ENCODE data around the gene EIF4G2. TPM values are rescaled to one million over a fixed set of nuclear protein-coding genes. Genes with fewer than 3 reads are reported as not detected.

Gene EIF4G2
- total RNA-seq: 100 to 1,000 TPM; 587 to 866 (median 665) TPM

DNA sequence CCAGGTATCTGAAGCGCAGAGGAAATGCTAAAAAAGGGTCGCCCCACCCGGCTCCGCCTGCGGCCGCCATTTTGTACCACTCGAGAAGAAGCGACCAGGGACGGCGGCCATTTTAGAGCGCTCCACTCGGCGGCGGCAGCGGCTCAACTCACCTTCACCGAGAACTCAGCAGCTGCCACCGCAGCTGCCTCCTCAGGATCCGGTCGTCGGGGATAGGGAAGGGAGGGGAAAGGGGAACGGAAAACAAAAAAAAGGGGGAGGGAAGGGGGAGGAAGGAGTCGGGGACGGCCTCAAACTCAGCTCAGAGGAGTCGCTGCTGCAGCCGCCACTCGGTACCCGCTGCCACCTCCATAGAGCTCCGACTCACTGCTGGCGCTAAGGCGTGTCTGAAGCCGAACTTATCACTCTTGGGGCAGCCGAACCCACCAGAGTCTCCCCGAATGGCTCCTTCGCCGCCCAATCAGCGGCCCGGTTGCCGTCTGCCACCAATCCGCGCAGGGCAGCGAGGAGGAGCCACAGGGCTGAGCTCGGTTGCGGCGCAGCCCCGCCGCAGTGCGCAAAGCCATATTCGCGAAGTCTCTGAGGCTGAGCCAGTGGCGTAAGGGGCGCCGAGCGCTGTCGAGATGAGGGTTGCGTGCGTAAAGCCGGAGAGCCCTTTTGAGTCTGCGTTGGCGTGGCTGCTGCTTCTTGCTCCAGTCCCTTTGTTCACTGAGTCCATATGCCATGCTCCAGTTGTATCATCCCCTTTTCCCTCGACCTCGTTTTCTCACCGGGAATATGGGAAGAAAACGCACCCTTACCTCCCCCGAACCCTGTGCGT is at the start of gene EIF4G2:
Gene EIF4G2 (minus strand): TSS at position 374 of the 820 bp plus-strand sequence.
- Histone ChIP-seq H3K4me1 (peaks cover 8 to 49% (median 19%) of the 10 kb centered on the region in 3 donors), H3K36me3 (peaks cover 3 to 33% of the 10 kb centered on the region in 2 donors), H3K9me3 (no peaks in the 10 kb centered on the region), H3K27ac (peak within 1 kb of the TSS; percentile 97 to 99 (median 98)), H3K27me3 (no peaks in the 10 kb centered on the region), H3K4me3 (peak within 1 kb of the TSS; percentile 77 to 96)
- WGBS, 2 donors (ENCODE audit: low coverage in 1 of 2): 0% methylated on average over 15 to 19 of the region's 65 CpGs
- TF ChIP-seq POLR2A (IDR thresholded peaks at IDR 0.05): peak; percentile 100
- TF ChIP-seq POLR2AphosphoS5 (IDR thresholded peaks at IDR 0.05): peak; percentile 100
- TF ChIP-seq, protein P1, sequence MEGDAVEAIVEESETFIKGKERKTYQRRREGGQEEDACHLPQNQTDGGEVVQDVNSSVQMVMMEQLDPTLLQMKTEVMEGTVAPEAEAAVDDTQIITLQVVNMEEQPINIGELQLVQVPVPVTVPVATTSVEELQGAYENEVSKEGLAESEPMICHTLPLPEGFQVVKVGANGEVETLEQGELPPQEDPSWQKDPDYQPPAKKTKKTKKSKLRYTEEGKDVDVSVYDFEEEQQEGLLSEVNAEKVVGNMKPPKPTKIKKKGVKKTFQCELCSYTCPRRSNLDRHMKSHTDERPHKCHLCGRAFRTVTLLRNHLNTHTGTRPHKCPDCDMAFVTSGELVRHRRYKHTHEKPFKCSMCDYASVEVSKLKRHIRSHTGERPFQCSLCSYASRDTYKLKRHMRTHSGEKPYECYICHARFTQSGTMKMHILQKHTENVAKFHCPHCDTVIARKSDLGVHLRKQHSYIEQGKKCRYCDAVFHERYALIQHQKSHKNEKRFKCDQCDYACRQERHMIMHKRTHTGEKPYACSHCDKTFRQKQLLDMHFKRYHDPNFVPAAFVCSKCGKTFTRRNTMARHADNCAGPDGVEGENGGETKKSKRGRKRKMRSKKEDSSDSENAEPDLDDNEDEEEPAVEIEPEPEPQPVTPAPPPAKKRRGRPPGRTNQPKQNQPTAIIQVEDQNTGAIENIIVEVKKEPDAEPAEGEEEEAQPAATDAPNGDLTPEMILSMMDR (IDR thresholded peaks at IDR 0.05): no peak
- peak; percentile 99 for ATAC-seq

DNA sequence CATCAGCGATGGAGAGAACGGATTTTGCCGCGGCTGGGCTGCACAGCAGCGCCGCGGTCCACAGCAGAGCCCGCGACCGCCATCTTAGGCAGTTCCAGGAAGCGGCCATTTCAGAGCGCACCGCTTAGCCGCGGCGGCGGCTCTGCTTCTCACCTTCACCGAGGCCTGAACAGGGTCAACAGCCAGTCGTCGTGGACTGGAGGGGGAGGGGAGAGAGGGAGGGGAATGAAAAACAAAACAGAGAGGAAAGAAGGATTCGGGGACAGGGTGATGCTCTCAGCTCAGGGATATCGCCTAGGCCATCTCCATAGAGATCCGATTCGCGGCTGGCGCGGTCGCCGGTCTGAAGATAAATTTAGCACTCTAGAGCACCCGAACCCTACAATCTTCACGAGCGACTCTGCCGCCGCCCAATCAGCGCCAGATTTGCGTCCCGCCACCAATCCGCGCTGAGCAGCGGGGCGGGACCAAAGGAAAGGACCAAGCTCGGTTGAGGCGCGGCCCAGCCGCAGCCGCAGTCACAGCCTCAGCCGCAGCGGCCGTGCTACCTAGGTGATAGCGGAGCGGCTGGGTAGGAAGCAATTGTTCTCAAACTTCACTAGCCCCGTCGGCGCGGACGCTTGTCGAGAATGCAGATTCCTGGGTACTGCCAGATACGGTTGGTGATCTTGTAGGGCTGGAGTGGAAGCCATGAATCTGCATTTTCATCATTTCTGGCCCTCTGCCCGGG is 49.1 kb upstream of the EIF4G2 start, which contains the start of gene ZBED5:
Gene ZBED5 (minus strand): TSS at position 345 of the 730 bp plus-strand sequence. CDS start 3,108 bp downstream, outside the sequence.
- peak; percentile 99 for ATAC-seq
- peak within 1 kb of the TSS; percentile 72 to 92 for H3K4me3 ChIP-seq
- peak within 1 kb of the TSS; percentile 96 to 99 (median 98) for H3K27ac ChIP-seq
- H3K36me3 ChIP-seq: peaks cover 0 to 27% of the 10 kb centered on the region in 2 donors
- no peaks in the 10 kb centered on the region for H3K27me3 ChIP-seq
- H3K4me1 ChIP-seq: peaks cover 4 to 72% (median 12%) of the 10 kb centered on the region in 3 donors
- no peaks in the 10 kb centered on the region for H3K9me3 ChIP-seq
- TF ChIP-seq POLR2A (IDR thresholded peaks at IDR 0.05) (peak; percentile 96), EP300 (IDR thresholded peaks at IDR 0.05) (no peak), POLR2AphosphoS5 (IDR thresholded peaks at IDR 0.05) (peak; percentile 98)
- TF ChIP-seq, protein P1 (IDR thresholded peaks at IDR 0.05): peak in 3 of 4 experiments; percentile 15 to 29 (median 27)
- 0% methylated on average over 13 of the region's 59 CpGs; no CpG with 5 or more reads in 1 of the 2 donors for WGBS, 2 donors (ENCODE audit: low coverage in 1 of 2)

DNA sequence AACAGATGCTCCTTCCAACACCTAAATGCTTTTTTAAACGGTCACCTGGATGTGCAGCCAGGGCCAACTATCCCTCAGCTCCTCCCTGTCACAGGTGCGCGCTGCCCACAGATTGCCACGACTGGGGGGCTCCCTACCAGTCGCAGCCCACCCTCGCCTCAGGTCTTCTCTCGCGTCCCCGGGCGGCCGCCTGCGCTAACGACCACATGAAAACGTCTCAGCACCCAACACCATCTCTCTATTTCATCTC is 48.7 kb upstream of the EIF4G2 start:
- WGBS, 2 donors (ENCODE audit: low coverage in 1 of 2): 0% methylated on average over 5 to 14 of the region's 14 CpGs
- no peak for ATAC-seq
- peak overlapping the region; percentile 72 to 92 for H3K4me3 ChIP-seq

DNA sequence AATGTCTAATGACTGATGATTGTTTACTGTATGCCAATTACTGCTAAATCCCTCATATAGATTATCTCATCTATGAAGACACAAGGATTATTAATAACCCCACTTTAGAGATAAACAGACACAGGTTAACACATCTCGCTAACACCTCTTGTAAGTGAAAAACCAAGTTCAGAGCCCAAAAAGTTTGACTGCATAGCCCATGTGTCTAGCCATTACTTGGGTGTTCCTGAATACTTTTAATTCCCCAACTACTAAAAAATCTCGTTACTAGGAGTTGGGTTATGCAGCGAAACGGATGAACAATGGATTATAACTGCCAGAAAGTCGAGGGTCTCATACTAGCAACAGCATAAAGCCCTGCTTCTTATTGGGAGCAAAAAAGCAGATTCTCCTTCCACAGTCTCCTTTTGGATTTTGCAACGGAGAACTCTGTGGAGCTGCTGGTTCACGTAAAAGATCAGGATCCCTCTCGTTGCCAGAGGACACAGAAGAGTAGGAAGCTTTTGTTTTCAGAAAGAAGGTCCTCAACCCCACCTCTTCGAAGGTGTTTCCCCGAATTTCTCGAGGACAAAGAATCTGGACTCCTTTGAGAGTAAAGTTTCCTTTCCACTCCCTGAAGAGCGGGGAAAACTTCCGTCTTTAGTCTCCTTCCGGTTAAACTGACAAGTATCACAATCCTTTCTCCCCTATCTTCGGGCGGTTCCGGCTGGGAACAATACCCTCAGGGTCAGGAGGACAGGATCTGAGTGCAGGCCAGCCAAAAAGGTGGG is 48.1 kb upstream of the EIF4G2 start:
- no peaks in the 10 kb centered on the region for H3K9me3 ChIP-seq
- peak overlapping the region; percentile 72 to 92 for H3K4me3 ChIP-seq
- no peak for TF ChIP-seq EP300 (IDR thresholded peaks at IDR 0.05)
- TF ChIP-seq, protein P1 (IDR thresholded peaks at IDR 0.05): no peak
- no peak for TF ChIP-seq POLR2AphosphoS5 (IDR thresholded peaks at IDR 0.05)
- no peak for TF ChIP-seq POLR2A (IDR thresholded peaks at IDR 0.05)
- H3K27ac ChIP-seq: peak overlapping the region; percentile 96 to 99 (median 98)
- no peak for ATAC-seq
- WGBS, 2 donors (ENCODE audit: low coverage in 1 of 2): 1 to 3% methylated on average over 14 to 15 of the region's 17 CpGs
- peaks cover 4 to 63% (median 12%) of the 10 kb centered on the region in 3 donors for H3K4me1 ChIP-seq
- no peaks in the 10 kb centered on the region for H3K27me3 ChIP-seq
- H3K36me3 ChIP-seq: peaks cover 0 to 37% of the 10 kb centered on the region in 2 donors

More for the DNA sequence above, 48.7 kb upstream of the EIF4G2 start:
- TF ChIP-seq POLR2A (IDR thresholded peaks at IDR 0.05) (no peak), EP300 (IDR thresholded peaks at IDR 0.05) (no peak)
- H3K4me1 ChIP-seq: peaks cover 4 to 68% (median 12%) of the 10 kb centered on the region in 3 donors
- peaks cover 0 to 32% of the 10 kb centered on the region in 2 donors for H3K36me3 ChIP-seq
- H3K27me3 ChIP-seq: no peaks in the 10 kb centered on the region
- H3K27ac ChIP-seq: peak overlapping the region; percentile 96 to 99 (median 98)
- H3K9me3 ChIP-seq: no peaks in the 10 kb centered on the region

DNA sequence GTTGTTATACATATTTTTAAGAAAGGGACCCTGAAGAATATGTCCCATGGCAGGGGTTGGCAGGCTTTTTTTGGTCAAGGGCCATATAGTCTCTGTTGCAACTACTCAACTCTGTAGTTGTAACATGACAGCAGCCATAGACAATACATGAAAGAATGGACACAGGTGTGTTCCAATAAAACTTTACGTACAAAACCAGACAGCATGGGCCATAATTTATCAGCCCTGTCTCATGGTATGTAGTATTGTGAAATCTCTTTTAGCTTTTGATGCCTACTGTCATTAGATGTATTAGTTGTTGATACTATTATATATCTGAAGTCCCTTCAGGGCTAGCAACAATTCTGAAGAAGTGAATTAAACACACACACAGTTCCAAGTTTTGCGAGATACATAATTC is 46.6 kb upstream of the EIF4G2 start:
- peaks cover 0 to 42% of the 10 kb centered on the region in 2 donors for H3K36me3 ChIP-seq
- 75 to 90% methylated on average over 2 of the region's 2 CpGs for WGBS, 2 donors (ENCODE audit: low coverage in 1 of 2)

More for the DNA sequence above, 46.6 kb upstream of the EIF4G2 start:
- Histone ChIP-seq H3K27me3 (no peaks in the 10 kb centered on the region), H3K27ac (peak overlapping the region in 1 of 4 donors; percentile 98), H3K4me3 (no peak overlapping the region), H3K4me1 (peaks cover 4 to 54% (median 12%) of the 10 kb centered on the region in 3 donors), H3K9me3 (no peaks in the 10 kb centered on the region)
- TF ChIP-seq, protein P1 (IDR thresholded peaks at IDR 0.05): no peak
- no peak for TF ChIP-seq EP300 (IDR thresholded peaks at IDR 0.05)
- TF ChIP-seq POLR2AphosphoS5 (IDR thresholded peaks at IDR 0.05): no peak
- no peak for TF ChIP-seq POLR2A (IDR thresholded peaks at IDR 0.05)
- ATAC-seq: no peak
